ENCODE results near the gene BMPR1A. TPM values are rescaled to one million over a fixed set of nuclear protein-coding genes. Genes with fewer than 3 reads are reported as not detected.
"Not testable (repeated sequence)": the region's sequence is repeated elsewhere in the genome, so short reads cannot be mapped to it uniquely, and the experiment has no call there.

The BMPR1A gene
- total RNA-seq, 2 donors from 2014 or later: 7.0 to 11.8 TPM

- DNase-seq (no peak), ATAC-seq (replicated peaks in 1 of 2) (no peak)
- no peaks in the 10 kb centered on the region for H3K27me3 Mint-ChIP-seq (ENCODE audit: low read depth)
- no peak overlapping the region for H3K27ac Mint-ChIP-seq
- H3K4me1 Mint-ChIP-seq (ENCODE audit: low read depth): no peaks in the 10 kb centered on the region
- H3K4me3 Mint-ChIP-seq: no peak overlapping the region
- no peaks in the 10 kb centered on the region for H3K9me3 Mint-ChIP-seq
- H3K36me3 Mint-ChIP-seq (ENCODE audit: insufficient read depth in 2 of 2): no peaks in the 10 kb centered on the region
These were observed 71.7 kb downstream of the BMPR1A start for GRCh38 chr10:86828145-86828544.

GRCh38 chr10:86829472-86829871, 73.1 kb downstream of the BMPR1A start:
- peaks cover under 1% of the 10 kb centered on the region for H3K4me1 Mint-ChIP-seq (ENCODE audit: low read depth)
- H3K9me3 Mint-ChIP-seq: no peaks in the 10 kb centered on the region
- ATAC-seq (replicated peaks in 1 of 2) (no peak), DNase-seq (no peak)
- H3K36me3 Mint-ChIP-seq (ENCODE audit: insufficient read depth in 2 of 2): no peaks in the 10 kb centered on the region
- no peaks in the 10 kb centered on the region for H3K27me3 Mint-ChIP-seq (ENCODE audit: low read depth)
- no peak overlapping the region for H3K4me3 Mint-ChIP-seq
- H3K27ac Mint-ChIP-seq: no peak overlapping the region

GRCh38 chr10:86830043-86830591, 73.7 kb downstream of the BMPR1A start:
- no peak overlapping the region for H3K4me3 Mint-ChIP-seq
- H3K36me3 Mint-ChIP-seq (ENCODE audit: insufficient read depth in 2 of 2): no peaks in the 10 kb centered on the region
- H3K27me3 Mint-ChIP-seq (ENCODE audit: low read depth): no peaks in the 10 kb centered on the region
- peaks cover 6% of the 10 kb centered on the region for H3K4me1 Mint-ChIP-seq (ENCODE audit: low read depth)
- no peak for DNase-seq
- no peak for ATAC-seq (replicated peaks in 1 of 2)
- H3K27ac Mint-ChIP-seq: no peak overlapping the region
- H3K9me3 Mint-ChIP-seq: no peaks in the 10 kb centered on the region

- H3K36me3 Mint-ChIP-seq (ENCODE audit: insufficient read depth in 2 of 2): no peaks in the 10 kb centered on the region
- no peak overlapping the region for H3K4me3 Mint-ChIP-seq
- no peaks in the 10 kb centered on the region for H3K9me3 Mint-ChIP-seq
- H3K27me3 Mint-ChIP-seq (ENCODE audit: low read depth): no peaks in the 10 kb centered on the region
- ATAC-seq (replicated peaks in 1 of 2): no peak
- no peak for DNase-seq
- H3K27ac Mint-ChIP-seq: no peak overlapping the region
- peaks cover 11% of the 10 kb centered on the region for H3K4me1 Mint-ChIP-seq (ENCODE audit: low read depth)
These were observed 77.5 kb downstream of the BMPR1A start for GRCh38 chr10:86833969-86834368.

- no peak overlapping the region for H3K27ac Mint-ChIP-seq
- peak; percentile 66 to 81 for ATAC-seq (replicated peaks in 1 of 2)
These were observed 79.6 kb downstream of the BMPR1A start for GRCh38 chr10:86836044-86836443.

GRCh38 chr10:86837663-86838062, 81.2 kb downstream of the BMPR1A start:
- no peaks in the 10 kb centered on the region for H3K27me3 Mint-ChIP-seq (ENCODE audit: low read depth)
- peaks cover 11% of the 10 kb centered on the region for H3K4me1 Mint-ChIP-seq (ENCODE audit: low read depth)
- no peaks in the 10 kb centered on the region for H3K36me3 Mint-ChIP-seq (ENCODE audit: insufficient read depth in 2 of 2)
- DNase-seq (no peak), ATAC-seq (replicated peaks in 1 of 2) (no peak)
- H3K27ac Mint-ChIP-seq: no peak overlapping the region
- H3K4me3 Mint-ChIP-seq: no peak overlapping the region
- H3K9me3 Mint-ChIP-seq: no peaks in the 10 kb centered on the region

More at GRCh38 chr10:86836044-86836443, 79.6 kb downstream of the BMPR1A start:
- Mint-ChIP-seq H3K4me1 (ENCODE audit: low read depth) (peaks cover 11% of the 10 kb centered on the region), H3K9me3 (no peaks in the 10 kb centered on the region), H3K4me3 (no peak overlapping the region), H3K36me3 (ENCODE audit: insufficient read depth in 2 of 2) (no peaks in the 10 kb centered on the region), H3K27me3 (ENCODE audit: low read depth) (no peaks in the 10 kb centered on the region)
- no peak for DNase-seq

- H3K9me3 Mint-ChIP-seq: no peaks in the 10 kb centered on the region
- H3K4me1 Mint-ChIP-seq (ENCODE audit: low read depth): peaks cover 5% of the 10 kb centered on the region
- no peak overlapping the region for H3K27ac Mint-ChIP-seq
- H3K27me3 Mint-ChIP-seq (ENCODE audit: low read depth): no peaks in the 10 kb centered on the region
- H3K4me3 Mint-ChIP-seq: no peak overlapping the region
- H3K36me3 Mint-ChIP-seq (ENCODE audit: insufficient read depth in 2 of 2): peaks cover 0 to 3% of the 10 kb centered on the region in 2 donors
- no peak for DNase-seq
- no peak for ATAC-seq (replicated peaks in 1 of 2)
These were observed 84.1 kb downstream of the BMPR1A start for GRCh38 chr10:86840498-86840897.

- Mint-ChIP-seq H3K27me3 (ENCODE audit: low read depth) (no peaks in the 10 kb centered on the region), H3K27ac (no peak overlapping the region), H3K4me1 (ENCODE audit: low read depth) (no peaks in the 10 kb centered on the region), H3K9me3 (no peaks in the 10 kb centered on the region), H3K36me3 (ENCODE audit: insufficient read depth in 2 of 2) (peaks cover 0 to 3% of the 10 kb centered on the region in 2 donors), H3K4me3 (no peak overlapping the region)
- DNase-seq (no peak), ATAC-seq (replicated peaks in 1 of 2) (no peak)
These were observed 89.7 kb downstream of the BMPR1A start for GRCh38 chr10:86846088-86846487.

- Mint-ChIP-seq H3K27me3 (ENCODE audit: low read depth) (no peaks in the 10 kb centered on the region), H3K4me1 (ENCODE audit: low read depth) (no peaks in the 10 kb centered on the region)
- ATAC-seq (replicated peaks in 1 of 2): no peak
These were observed 92.3 kb downstream of the BMPR1A start for GRCh38 chr10:86848747-86849146.

GRCh38 chr10:86849181-86849894, 92.9 kb downstream of the BMPR1A start:
- Mint-ChIP-seq H3K27me3 (ENCODE audit: low read depth) (no peaks in the 10 kb centered on the region), H3K4me3 (no peak overlapping the region), H3K4me1 (ENCODE audit: low read depth) (no peaks in the 10 kb centered on the region), H3K36me3 (ENCODE audit: insufficient read depth in 2 of 2) (peaks cover 4 to 8% of the 10 kb centered on the region in 2 donors), H3K27ac (no peak overlapping the region), H3K9me3 (no peaks in the 10 kb centered on the region)
- DNase-seq (no peak), ATAC-seq (replicated peaks in 1 of 2) (peak in 1 of 2 donors; percentile 68)

More at GRCh38 chr10:86848747-86849146, 92.3 kb downstream of the BMPR1A start:
- H3K36me3 Mint-ChIP-seq (ENCODE audit: insufficient read depth in 2 of 2): peaks cover 4 to 8% of the 10 kb centered on the region in 2 donors
- H3K9me3 Mint-ChIP-seq: no peaks in the 10 kb centered on the region
- DNase-seq: no peak
- H3K27ac Mint-ChIP-seq: no peak overlapping the region
- H3K4me3 Mint-ChIP-seq: no peak overlapping the region

- H3K27ac Mint-ChIP-seq: no peak overlapping the region
- H3K27me3 Mint-ChIP-seq (ENCODE audit: low read depth): no peaks in the 10 kb centered on the region
- no peak overlapping the region for H3K4me3 Mint-ChIP-seq
- DNase-seq (no peak), ATAC-seq (replicated peaks in 1 of 2) (no peak)
- no peaks in the 10 kb centered on the region for H3K4me1 Mint-ChIP-seq (ENCODE audit: low read depth)
- H3K9me3 Mint-ChIP-seq: no peaks in the 10 kb centered on the region
- H3K36me3 Mint-ChIP-seq (ENCODE audit: insufficient read depth in 2 of 2): peaks cover 4 to 8% of the 10 kb centered on the region in 2 donors
These were observed 94.1 kb downstream of the BMPR1A start for GRCh38 chr10:86850481-86850880.

GRCh38 chr10:86851328-86852207, 95.1 kb downstream of the BMPR1A start:
- no peaks in the 10 kb centered on the region for H3K4me1 Mint-ChIP-seq (ENCODE audit: low read depth)

GRCh38 chr10:86853582-86853981, 97.2 kb downstream of the BMPR1A start:
- not testable (repeated sequence) for H3K27ac Mint-ChIP-seq; H3K36me3 Mint-ChIP-seq (ENCODE audit: insufficient read depth in 2 of 2); H3K9me3 Mint-ChIP-seq; ATAC-seq (replicated peaks in 1 of 2); H3K4me1 Mint-ChIP-seq (ENCODE audit: low read depth); DNase-seq; H3K4me3 Mint-ChIP-seq; H3K27me3 Mint-ChIP-seq (ENCODE audit: low read depth)

More at GRCh38 chr10:86851328-86852207, 95.1 kb downstream of the BMPR1A start:
- Mint-ChIP-seq H3K9me3 (no peaks in the 10 kb centered on the region), H3K4me3 (no peak overlapping the region), H3K36me3 (ENCODE audit: insufficient read depth in 2 of 2) (peaks cover 4 to 8% of the 10 kb centered on the region in 2 donors), H3K27ac (no peak overlapping the region), H3K27me3 (ENCODE audit: low read depth) (no peaks in the 10 kb centered on the region)
- no peak for DNase-seq
- ATAC-seq (replicated peaks in 1 of 2): no peak

Data from activated T-cell treated with anti-CD3 and anti-CD28 coated beads, Interleukin-2, amount 50 U/mL, for 72 hours (primary cell).